GM21526 (cell line): Measurements from ENCODE around the gene FBN1.
A peak's percentile ranks its signal among the peaks of the same experiment; 100 is the strongest.

ENCODE experiments used
- ATAC-seq: cut with Tn5 transposase; IDR thresholded peaks from one replicate; pipeline ENCODE4 v1.9.1; 2021; ENCODE audit warnings: moderate library complexity; ENCODE audit not compliant: unreplicated experiment, low FRiP score

FBN1 gene

DNA sequence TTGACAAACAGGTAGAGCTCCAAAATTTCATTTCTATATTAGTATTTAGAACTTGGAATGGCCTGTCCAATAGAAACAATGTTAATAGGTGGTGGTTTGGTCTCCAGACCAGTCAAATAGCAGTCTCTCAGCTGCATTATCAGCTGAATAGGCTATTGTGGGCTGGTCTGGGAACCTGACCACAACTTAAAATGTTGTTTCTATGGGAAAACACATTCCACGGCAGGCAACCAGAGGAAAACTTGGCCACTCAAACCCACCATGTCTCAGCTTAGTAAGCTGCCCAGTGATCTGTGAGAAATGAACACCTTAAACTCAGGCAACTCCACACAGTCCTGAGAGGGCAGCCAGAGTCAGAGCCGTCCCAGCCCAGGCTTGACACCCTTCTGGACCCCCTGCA is 20.4 kb downstream of the FBN1 start:
- ATAC-seq = no peak

DNA sequence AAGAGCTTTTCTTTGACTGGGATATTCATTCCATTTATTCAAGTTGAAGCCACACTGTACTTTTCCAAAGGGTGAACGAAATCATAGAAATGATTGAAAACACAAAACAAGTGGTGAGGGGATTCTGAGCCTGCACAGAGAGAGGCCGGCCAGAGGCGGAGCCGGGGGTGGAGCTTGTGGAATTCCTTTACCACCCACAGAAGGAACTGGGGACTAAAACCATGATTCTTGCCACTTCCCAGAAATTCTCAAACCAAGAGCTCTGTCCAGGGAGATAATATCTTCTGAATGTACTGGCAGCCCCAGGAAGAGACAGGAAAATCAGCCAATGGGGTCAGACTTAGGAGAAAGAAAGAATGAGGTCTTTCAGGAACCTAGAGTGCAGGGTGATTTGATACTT is 20.8 kb downstream of the FBN1 start:
- no peak for ATAC-seq

DNA sequence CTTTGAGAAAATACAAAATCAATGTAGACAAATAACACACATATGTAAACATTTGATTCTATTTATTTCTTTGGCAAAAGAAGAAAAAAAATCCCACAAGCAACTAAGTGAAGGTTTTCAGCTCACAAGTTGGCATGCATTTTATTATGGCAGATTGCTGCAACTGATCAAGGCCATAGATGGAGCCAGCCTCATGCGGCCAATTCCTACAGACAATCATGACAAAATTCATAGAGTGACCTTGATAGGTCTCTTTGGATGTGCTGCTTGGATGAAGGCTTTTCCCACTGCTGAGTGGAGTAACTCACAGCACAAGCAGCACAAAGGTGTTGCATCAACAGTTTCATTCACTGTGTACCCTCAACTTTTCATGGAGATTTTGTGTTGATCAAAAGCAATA is 22.1 kb downstream of the FBN1 start:
- ATAC-seq = no peak

DNA sequence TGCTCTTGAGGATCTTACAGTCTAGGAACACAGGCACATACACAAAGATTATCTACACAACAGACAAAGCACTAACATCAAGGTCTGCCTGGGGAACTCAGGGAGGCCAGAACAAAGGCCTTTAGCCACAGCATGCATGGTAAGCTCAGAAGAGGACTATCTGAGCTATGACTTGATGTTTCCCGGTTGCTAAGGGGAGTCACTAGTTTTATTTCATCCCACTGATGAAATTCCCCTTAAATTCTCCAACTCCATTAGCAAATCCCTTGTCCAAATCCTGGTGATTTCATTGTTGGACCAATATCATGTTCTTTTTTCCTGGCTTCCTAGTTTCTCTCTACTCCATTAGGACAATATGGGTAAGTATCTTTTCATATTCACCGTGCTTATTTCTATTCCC is 23.3 kb downstream of the FBN1 start:
- no peak for ATAC-seq

DNA sequence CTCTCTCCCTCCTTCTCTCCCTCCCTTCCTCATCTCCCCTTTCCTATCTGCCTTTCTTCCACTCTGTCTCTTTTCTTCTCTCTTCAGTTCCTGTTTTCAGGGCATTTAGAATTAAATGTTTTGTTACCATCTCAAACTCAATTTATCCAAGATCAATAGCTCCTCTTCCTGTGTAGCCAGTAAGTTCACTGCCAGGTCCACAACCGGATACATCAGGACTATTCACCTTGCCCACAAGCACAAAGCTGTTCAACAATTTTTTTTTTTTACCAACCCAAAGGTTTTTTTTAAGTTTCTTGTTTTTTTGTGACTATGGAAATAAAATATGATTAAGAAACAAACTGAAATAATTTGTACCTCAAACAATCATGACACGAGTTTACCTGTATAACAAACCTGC is 26.1 kb downstream of the FBN1 start:
- ATAC-seq = no peak

DNA sequence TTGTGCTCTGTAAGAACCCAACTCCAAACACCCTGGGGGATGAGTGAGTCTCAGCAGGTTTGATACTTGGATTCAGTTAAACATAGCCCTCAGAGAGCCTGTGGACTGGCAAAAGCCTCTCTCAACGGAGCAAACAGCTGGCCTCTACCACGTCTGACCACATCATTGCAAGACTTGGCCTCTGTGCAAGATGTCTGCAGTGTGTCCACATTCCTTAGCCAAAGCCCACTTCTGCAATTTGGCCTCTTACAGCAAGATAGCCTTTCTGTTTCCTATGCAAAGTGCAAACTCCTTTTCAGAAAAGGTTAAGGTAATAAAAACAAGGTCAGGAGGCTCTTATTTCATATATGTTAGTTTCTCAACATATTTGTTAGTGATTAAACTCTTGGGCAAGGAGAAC is 27.9 kb downstream of the FBN1 start:
- ATAC-seq = no peak

DNA sequence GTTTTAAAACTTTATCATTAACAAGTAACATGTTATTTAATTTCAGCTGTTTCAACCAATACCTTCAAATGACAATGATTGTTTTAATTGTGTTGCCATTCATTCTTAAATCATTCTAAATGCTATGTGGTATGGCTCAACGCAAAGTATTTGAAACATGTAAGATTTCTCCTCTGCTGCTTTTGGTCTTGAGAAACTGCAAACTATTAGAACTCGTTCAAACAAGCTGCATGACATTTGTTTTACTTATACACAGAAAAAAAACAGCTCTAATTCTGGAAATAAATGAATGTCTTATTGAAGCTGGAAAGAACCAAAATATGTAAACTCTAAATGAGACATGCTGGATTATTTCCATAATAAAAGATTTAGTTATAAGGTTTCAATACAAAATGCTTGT is 29.3 kb downstream of the FBN1 start:
- no peak for ATAC-seq

DNA sequence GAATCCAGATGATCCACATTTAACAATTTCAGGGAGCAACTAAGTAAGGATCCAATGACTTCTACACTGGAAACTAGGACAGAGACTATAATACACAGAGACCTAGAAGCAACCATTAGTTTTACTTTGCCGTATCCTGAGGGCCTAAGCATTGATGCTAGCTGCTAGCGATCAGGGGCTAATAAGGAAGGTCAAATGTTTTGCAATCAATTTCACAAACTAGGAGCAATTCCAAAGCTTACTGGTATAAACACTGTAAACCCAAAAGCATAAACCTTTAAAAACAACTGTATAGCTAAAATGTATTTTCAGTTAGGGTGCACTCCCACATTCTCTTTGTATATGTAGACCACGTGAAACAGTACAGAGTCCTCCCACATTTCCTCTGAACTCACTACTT is 31.5 kb downstream of the FBN1 start:
- no peak for ATAC-seq

DNA sequence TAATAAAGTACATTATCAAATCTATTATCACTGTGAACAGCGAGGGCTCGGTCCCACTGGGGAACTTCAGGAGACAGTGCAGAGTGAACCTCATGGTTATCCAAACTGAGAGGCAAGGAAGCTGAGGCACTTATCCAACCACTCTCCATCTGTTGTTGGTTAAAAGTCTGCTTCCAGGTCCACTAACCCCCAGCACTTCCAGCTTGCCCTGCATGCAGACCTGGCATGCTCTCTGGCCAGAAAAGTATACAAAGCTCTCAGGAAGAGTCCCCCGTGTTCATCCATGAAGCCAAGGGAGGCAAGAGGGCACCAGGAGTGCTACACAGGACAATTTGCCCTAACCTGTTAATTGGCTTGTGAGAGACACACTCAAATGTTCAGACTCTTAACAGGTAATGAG is 36.0 kb downstream of the FBN1 start:
- no peak for ATAC-seq

DNA sequence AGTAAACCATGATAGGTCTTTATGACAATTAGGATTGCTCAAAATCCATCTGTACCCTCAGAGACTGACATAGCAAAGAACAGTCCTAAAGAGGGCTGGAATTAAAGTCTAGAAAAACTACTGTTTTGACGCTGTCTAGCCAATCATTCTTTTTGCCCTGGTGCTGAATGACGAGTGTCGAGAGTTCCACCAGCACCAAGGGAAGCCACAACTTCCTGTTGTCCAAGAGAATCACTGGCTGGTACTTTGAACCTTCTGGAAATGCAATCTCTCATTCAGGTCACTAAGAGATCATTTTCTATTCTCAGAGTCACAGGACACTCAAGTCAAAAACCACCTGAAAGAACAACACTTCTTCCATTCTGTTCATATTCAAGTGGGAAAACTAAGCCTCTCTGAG is 37.7 kb downstream of the FBN1 start:
- no peak for ATAC-seq

DNA sequence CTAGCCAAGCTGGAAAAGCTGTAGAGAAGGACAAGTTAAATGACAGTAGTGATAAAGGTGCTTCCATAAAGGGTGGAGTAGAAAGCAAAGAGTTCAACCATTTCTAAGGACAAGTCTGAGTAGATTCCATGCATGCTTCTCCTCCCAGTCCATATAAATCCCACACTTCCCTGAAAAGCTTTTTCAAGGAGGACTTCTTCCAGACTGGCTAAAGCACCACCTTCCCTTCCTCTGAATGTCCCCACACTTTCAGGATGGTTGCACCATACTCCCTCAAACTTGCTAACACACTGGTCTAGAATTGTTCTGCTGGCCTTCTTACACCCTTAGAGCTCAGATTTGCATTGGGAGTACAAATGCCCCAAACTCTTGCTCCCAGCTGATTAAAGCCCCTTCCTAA is 40.9 kb downstream of the FBN1 start:
- no peak for ATAC-seq

DNA sequence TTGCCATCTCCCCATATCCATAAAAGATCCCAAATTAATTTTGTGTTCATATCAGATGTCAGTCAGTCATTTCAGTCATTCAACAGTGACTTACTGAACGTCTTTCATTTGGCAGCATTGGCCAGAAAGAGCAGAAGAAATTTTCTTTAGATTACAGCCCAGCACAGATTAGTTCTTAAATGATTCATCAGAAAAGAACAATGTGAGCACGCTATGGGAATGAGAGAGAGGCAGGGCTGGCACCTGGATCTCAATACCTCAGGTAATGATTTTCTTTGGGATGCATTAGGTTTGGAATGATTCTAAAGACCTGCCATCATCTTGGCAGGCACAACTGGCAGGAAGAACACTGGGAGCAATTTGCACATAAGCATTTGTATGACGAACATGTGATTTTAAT is 41.6 kb downstream of the FBN1 start:
- no peak for ATAC-seq

DNA sequence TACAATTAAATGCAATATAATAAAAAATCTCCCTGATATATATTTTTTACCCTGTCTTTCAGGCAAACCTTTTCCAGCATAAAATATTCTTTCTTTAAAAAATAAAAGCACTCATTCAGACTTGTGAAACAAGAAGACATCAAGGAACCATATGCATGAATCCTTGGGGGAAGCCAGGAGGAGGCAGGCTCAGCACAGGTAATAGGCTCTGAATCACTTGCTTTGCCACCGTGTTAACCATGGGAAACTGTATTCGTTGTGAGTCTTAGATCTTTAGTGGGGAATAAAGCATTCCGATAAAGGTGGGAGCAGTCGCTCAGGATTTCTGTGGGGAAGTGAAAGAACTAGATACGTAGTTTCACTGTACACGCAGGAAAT is 42.4 kb downstream of the FBN1 start:
- no peak for ATAC-seq

DNA sequence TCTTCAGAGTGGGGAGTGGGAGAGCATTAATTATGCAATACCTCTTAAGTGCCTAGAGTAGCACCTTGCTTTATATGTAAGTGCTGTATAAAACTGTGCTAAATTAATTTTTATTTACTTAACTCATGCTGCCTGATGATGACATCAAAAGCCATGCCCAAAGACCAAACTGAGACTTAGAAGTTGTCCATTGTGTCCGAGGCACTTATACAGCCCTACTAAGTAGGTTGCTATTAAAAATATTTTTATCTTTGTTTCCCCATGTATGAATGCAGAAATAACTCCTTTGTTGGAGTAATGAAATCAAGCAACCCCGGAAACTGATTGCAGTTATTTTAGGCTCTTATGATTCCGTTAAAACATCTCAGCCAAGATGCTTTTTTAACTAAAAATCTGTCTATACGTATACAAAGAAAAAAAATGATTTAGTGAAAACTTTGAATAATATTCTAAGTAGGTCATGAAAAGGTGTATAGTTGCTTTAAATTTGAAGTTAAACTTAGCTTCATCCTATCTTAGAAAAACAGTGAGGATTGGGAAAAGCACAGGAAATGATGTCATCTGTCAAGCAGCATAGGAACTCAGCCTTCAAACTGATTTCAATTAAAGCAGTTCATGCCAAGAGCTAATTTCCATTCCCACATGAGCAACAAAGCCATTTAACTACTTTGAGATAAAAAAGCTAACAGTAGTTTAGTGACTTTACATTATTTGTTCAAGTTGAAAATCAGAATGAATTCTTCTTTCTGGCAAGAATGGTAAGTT is 43.0 kb downstream of the FBN1 start:
- no peak for ATAC-seq

DNA sequence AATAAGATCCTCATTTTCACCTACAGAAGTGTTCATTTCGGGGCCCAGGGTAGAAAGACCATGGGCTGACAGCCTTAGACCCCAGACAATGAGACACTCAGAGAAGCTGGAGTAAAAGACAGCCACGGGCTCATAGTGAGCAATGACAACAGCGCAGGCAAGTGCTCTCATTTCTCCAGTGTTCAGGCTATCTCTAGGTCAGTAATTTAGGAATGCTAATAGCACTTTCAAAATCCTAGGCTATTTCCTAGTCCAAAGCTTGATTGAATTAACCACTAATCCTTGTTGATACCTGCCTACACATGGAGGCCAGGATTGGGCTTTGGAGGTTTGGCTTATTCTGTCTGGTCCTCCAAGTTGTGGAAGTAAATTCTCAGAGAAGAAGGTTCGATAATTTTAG is 44.4 kb downstream of the FBN1 start:
- no peak for ATAC-seq

DNA sequence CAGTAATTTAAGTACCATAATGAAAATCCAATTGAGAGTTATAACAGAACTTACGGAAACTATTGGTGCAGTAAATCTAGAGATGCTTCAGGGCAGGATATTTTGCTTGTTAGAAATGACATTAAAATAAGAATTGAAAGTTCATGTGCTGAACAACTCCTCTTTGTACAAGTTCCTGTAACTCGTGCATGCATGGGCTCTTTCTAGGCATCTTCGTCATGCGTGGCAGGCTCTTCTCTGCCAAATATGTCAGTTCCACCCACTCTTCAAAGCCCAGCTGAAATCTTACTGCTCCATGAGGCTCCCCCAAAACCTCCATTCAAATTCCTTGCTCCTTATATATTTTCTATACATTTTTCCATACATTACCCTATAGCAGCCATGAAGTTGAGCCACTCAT is 48.7 kb downstream of the FBN1 start:
- peak; percentile 32 for ATAC-seq

DNA sequence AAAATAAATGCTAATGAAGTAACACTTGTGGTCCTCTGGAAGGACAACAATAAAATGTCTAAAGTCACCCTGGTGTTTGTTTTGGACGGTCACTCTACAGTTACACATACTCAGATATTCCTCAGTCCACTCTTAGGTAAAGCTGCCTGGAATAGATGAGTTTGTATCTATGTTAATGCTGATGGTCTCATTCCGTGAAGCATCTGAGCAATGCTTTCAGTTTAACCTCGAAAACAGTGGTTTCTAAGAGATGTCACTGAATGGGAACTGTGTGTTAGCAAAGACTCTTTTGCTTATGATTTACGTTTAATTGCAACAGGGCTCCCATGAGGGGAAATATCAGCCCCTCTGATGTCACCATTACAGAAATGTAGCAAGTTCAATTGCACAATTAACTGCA is 49.1 kb downstream of the FBN1 start:
- ATAC-seq = peak; percentile 47

DNA sequence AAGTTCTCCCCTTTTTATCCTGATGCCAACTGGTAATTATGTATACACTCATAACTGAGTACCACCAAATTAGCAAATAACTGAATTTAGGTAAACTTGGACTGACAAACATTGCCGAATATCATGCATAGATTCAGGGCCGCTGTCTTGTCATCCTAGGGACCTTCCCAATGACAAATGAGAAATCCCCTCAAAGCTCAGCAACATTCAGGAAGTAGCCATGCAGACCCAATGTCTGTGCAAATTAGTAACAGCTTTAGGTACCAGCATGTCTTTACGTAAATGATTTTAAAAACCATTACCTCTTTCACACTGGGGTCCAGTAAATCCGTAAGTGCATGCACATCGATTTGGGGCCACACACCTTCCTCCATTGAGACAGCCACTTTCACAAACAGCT is 49.5 kb downstream of the FBN1 start:
- ATAC-seq = peak; percentile 44

DNA sequence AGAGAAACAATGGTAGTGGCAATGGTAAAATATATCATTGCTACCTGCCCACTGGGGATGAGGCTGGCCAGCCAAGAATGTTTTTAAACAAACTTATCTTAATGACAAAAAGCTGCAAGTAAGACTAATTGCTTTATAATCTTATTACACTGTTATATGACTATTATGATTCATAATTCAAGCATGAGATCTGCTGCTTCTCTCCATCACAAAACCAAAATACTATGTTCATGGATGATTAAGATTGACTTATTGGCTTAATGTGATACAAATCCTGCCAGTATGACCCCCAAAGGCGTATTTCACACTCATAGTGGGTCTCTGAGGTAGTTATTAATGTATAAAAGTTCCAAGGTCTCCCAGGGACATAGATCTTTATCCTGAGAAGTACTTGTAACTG is 52.6 kb downstream of the FBN1 start:
- no peak for ATAC-seq

DNA sequence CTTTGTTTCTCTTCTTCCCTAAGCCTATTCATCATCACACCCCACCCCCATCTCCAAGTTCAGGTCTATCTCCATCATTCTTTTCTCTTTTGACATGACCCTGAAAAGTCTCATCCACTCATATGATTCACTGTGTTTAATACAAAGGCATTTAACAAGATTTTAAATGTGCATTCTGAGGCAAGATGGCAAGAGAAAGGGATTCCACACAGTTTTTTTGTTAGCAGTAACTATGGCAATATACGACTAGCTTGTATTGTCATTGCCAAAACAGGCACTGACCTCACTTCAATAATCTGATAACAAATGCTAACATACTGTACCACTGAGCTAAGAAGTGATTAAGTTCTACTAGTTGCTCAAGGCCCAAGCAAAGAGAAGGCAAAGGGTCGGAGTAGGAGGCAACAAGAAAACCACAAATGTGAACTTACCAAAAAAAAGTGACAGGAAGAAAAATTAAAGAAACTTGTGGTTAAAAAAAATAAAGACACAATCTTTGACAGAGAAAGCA is 53.2 kb downstream of the FBN1 start:
- no peak for ATAC-seq

DNA sequence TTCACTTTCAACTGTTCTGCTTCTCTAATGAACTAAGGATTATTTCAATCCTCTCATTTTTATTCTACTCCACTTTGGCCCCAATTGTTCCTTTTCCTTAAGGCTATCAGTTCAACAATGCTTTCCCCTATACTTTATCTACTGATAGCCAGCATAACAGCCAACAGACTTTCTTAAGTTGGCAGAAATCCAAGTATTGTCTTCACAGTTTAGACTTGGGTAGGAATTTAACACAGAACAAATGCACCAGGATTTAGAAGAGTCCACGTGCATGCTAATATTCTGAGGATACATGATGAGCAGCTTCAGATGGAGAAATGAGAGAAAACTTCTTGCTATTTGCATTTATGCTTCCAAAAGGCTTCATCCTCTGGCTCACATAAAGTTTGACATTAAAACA is 54.8 kb downstream of the FBN1 start:
- no peak for ATAC-seq

DNA sequence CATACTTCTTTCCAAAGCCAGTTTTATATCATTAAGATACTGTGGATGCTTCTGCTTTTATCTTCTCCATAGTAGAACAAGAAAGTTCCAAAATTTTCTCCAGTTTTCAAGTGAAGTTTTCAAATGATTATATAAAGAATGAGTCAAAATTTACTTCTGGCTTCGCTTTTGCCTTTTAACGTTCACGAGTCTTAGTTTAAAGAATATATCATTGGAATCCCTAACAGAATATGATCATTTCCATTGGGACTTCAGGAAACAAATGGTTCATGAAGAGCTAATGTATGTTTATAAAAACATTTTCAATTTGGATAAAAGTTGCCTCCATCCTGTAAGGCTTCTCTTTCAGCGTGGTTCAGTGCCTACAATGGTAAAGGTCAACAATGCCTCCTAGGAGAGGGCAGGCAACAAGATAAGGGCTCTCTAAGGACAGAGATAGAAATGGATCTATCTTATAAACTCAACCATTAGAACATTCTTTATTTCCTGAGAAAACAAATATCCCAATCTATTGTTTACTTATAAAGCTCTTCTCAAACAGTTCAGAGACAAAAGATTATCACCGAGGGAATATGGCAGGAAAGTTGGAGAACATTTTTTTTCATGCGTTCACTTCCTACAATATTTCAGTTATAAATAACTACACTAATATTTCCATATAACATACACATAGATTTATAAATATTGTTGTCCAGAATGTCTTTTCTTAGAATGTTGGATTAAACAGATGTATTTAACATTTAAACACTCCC is 60.5 kb downstream of the FBN1 start:
- no peak for ATAC-seq
